Measurements from ENCODE around the gene BFSP1. TPM values are rescaled to one million over a fixed set of nuclear protein-coding genes. Genes with fewer than 3 reads are reported as not detected.

BFSP1 gene
- 8.0 and 9.4 TPM in 2 replicates for total RNA-seq (2014; rRNA removed; shearing (Covaris generic))

DNA sequence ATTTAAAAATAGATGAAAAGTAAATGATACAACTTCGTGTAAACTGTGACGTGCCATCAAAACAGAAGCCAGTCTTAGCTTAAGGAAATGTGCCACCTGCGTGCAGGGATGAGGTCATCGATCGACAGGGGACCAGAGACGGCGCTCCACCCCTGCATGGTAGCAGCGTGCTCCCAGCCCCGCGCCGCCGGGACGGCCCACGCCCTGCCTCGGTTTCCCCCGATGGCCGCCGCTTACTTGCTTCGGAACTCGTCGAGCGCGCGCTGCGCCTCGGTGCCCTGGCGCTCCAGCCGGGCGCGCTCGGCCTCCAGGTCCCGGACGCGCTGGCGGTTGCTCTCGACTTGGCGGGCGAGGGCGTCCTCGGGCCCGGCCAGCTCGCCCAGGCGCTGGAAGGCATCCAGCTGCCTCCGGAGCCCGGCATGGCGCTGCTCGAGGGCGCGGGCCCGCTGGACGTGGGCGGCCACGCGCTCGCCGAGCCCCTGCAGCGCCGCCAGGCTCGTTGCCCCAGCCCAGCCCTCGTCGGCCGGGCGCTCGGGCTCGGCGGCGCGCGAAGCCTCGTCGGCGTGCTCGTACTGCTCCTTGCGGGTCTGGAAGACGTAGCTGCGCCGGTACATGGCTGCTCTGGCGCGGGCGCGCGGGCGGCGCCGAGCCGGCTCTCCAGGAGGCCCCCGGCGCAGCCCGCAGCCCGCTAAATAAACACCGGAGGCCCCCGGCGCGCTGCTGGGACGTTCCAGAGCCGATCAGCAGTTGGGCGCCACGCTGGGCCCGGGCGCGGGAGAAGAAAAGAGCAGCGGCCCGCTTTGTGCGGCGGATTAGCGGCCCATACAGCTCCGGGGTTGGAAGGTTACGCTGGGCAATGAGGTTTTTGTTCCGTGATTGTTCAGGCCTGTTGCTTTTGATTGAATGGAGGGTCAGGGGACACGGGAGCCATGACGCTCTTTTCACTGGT is at the start of gene BFSP1:
Gene BFSP1, minus strand, starts transcription at position 664 of the 949 bp plus-strand sequence. Its CDS starts 50 bp downstream, at position 614.
- DNase-seq (ENCODE audit: low read depth in 1 of 2, low spot score in 2 of 2): peak; percentile 74 to 79
- H3K4me1 ChIP-seq (replicated peaks): peaks cover 20% of the 10 kb centered on the region
- H3K4me3 ChIP-seq: peak within 1 kb of the TSS; percentile 68
- H3K36me3 ChIP-seq: no peaks in the 10 kb centered on the region
- H3K27ac ChIP-seq: peak within 1 kb of the TSS; percentile 66
- no peaks in the 10 kb centered on the region for H3K27me3 ChIP-seq (replicated peaks)
- no peaks in the 10 kb centered on the region; the same call in 1 of the 2 replicates for H3K9me3 ChIP-seq (replicated peaks)

GRCh38 chr20:17580895-17581294 is 49.7 kb upstream of the BFSP1 start:
- DNase-seq (ENCODE audit: low read depth in 1 of 2, low spot score in 2 of 2): no peak
- H3K27ac ChIP-seq: no peak overlapping the region

DNA sequence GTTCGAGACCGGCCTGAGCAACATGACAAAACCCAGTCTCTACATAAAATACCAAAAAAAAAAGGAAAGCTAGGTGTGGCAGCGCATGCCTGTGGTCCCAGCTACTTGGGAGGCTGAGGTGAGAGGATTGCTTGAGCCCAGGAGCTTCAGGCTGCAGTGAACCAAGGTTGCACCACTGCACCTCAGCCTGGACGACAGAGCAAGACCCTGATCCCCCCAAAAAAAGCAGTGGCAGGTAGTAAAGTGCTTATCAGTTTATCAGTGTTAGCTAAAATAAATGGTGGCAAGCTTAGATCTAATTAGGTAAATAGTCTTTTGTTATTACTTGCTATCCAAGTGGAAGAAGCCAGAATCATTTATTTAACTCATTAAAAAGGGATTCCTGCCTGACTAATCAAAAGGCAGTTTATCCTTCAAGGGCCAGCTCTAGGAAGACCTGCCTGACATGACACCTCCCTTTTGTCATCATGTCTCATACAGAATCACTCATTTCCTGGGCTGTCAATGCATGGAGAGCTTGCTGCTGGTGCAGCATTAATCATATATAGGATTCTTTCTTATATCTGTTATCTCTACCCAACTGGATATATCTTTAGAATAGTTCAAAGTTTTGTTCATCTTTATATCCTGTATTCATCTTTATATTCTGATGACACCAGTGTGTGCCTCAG is 48.3 kb upstream of the BFSP1 start:
- Histone ChIP-seq H3K9me3 (replicated peaks) (no peaks in the 10 kb centered on the region), H3K4me3 (no peak overlapping the region), H3K4me1 (replicated peaks) (peaks cover 10% of the 10 kb centered on the region; the same call in 1 of the 2 replicates), H3K27ac (no peak overlapping the region), H3K27me3 (replicated peaks) (no peaks in the 10 kb centered on the region), H3K36me3 (peaks cover 46% of the 10 kb centered on the region)
- DNase-seq (ENCODE audit: low read depth in 1 of 2, low spot score in 2 of 2): no peak

More at GRCh38 chr20:17580895-17581294, 49.7 kb upstream of the BFSP1 start:
- Histone ChIP-seq H3K27me3 (replicated peaks) (no peaks in the 10 kb centered on the region), H3K9me3 (replicated peaks) (no peaks in the 10 kb centered on the region), H3K4me1 (replicated peaks) (peaks cover 10% of the 10 kb centered on the region; the same call in 1 of the 2 replicates), H3K4me3 (no peak overlapping the region), H3K36me3 (peaks cover 47% of the 10 kb centered on the region)

GRCh38 chr20:17576215-17576614 is 45.0 kb upstream of the BFSP1 start:
- Histone ChIP-seq H3K4me3 (no peak overlapping the region), H3K27ac (no peak overlapping the region), H3K36me3 (peaks cover 44% of the 10 kb centered on the region), H3K27me3 (replicated peaks) (no peaks in the 10 kb centered on the region), H3K9me3 (replicated peaks) (no peaks in the 10 kb centered on the region), H3K4me1 (replicated peaks) (peaks cover 23% of the 10 kb centered on the region)
- DNase-seq (ENCODE audit: low read depth in 1 of 2, low spot score in 2 of 2): no peak

DNA sequence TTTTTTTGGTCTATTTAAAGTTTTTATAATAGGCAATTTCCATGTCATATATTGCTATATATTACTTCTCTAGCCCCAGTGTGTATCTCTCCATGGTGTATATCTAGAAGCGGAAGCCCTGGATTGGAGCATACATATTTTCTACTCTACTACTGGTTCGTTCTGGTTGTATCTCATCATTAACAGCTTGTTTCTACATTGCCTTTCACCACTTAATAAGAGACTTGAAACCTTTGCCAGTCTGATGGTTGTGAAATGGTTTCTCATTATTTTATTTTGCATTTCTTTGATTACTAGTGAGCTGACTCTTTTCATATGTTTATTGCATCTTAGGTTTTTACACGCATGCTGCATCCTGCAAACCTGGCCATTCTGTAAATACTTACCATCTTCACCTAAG is 42.3 kb upstream of the BFSP1 start:
- peaks cover 16% of the 10 kb centered on the region for H3K4me1 ChIP-seq (replicated peaks)
- H3K27me3 ChIP-seq (replicated peaks): no peaks in the 10 kb centered on the region
- no peaks in the 10 kb centered on the region for H3K9me3 ChIP-seq (replicated peaks)
- no peak overlapping the region for H3K27ac ChIP-seq
- peaks cover 35% of the 10 kb centered on the region for H3K36me3 ChIP-seq
- no peak for DNase-seq (ENCODE audit: low read depth in 1 of 2, low spot score in 2 of 2)
- H3K4me3 ChIP-seq: no peak overlapping the region

- H3K9me3 ChIP-seq (replicated peaks): no peaks in the 10 kb centered on the region
- H3K4me3 ChIP-seq: peak overlapping the region; percentile 87
- peaks cover 28% of the 10 kb centered on the region for H3K4me1 ChIP-seq (replicated peaks)
- no peak overlapping the region for H3K27ac ChIP-seq
- H3K27me3 ChIP-seq (replicated peaks): no peaks in the 10 kb centered on the region
- peaks cover 35% of the 10 kb centered on the region for H3K36me3 ChIP-seq
- DNase-seq (ENCODE audit: low read depth in 1 of 2, low spot score in 2 of 2): no peak
Measured at GRCh38 chr20:17572034-17572638, 41.0 kb upstream of the BFSP1 start.

- no peak for DNase-seq (ENCODE audit: low read depth in 1 of 2, low spot score in 2 of 2)
- H3K4me3 ChIP-seq: peak overlapping the region; percentile 87
Measured at GRCh38 chr20:17571153-17571527, 40.0 kb upstream of the BFSP1 start.

DNA sequence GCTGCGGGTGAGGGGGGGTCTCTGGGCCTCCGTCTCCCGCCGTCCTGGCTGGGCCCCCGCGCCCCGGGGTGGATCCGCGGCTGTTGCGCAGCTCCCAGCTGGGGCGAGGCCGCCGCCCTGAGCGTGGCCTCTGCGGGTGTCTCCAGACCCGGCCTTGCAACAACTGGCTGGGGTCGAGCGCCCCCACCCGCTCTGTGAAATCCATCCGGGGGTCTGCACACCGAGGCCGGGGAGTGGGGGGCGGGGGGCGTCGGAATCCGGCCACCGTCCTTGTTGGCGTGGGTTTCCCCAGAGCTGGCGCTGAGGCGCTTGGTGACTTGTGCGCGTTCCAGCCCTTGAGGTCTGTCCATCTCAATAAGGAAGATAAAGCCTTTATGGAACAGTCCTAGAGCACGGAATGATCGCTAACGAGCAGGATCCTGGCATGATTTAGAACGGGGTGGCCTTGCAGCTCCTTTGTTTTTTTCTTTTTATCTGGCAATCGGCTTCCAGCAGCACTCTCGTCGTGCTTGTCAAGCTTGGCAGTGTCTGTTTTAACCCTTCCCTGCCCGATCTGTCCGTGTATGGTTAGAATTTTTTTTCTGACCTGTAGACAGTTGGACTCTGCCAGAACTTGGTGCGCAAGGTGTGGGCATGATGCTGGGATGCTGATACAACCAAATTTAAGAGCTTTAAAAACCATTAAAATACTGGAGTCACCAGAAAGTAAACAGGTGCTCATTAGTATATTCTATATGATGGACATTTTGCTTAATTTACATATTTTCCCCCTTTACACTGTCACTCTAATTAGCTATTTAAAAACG is 39.4 kb upstream of the BFSP1 start:
- DNase-seq (ENCODE audit: low read depth in 1 of 2, low spot score in 2 of 2): peak; percentile 53 to 59
- Histone ChIP-seq H3K4me1 (replicated peaks) (peaks cover 34% of the 10 kb centered on the region), H3K27ac (peak overlapping the region; percentile 89), H3K36me3 (peaks cover 33% of the 10 kb centered on the region), H3K4me3 (peak overlapping the region; percentile 87), H3K27me3 (replicated peaks) (no peaks in the 10 kb centered on the region), H3K9me3 (replicated peaks) (no peaks in the 10 kb centered on the region)

More at GRCh38 chr20:17571153-17571527, 40.0 kb upstream of the BFSP1 start:
- peak overlapping the region; percentile 89; the same call in 1 of the 2 replicates for H3K27ac ChIP-seq
- no peaks in the 10 kb centered on the region for H3K27me3 ChIP-seq (replicated peaks)
- H3K4me1 ChIP-seq (replicated peaks): peaks cover 31% of the 10 kb centered on the region
- H3K9me3 ChIP-seq (replicated peaks): no peaks in the 10 kb centered on the region
- H3K36me3 ChIP-seq: peaks cover 35% of the 10 kb centered on the region

DNA sequence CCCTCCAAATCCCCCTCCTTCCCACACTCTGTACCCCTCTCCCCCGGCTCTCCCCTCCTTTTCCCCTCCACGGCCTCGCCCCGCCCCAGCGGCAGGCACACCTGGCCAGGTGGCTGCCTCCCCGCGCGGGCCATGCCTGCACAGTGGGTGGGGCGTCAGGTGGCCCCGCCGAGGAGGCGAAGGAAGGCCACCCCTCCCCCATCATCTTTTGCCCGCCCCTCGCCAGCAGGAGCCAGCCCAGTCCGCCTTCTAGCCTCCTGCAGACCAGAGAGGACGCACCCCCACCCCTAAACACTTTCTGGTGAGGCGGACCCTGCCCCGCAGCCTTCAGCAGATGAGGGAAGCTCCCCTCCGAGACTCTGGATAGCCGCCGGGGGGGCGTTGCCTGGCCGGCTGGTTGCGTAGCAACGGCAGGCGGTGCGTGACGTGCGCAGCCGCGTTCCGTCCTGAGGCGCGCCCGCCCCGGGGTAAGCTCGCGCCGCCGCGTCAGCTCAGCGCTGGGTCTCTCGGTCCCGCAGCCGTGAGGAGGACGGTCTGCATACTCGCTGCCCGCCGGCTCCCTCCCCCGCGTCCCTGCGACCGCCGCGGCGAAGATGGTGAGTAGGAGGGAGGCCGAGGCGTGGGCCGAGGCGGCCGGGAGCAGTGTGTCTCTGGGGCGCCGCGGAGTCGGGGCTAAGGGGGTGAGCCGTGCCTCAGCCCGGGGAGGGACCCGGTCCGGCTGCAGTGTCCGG is 38.6 kb upstream of the BFSP1 start, which contains the start of gene DSTN:
Gene DSTN, plus strand, starts transcription at position 460 of the 731 bp plus-strand sequence. Its CDS starts 134 bp downstream, at position 594.
- Histone ChIP-seq H3K27me3 (replicated peaks) (no peaks in the 10 kb centered on the region), H3K9me3 (replicated peaks) (no peaks in the 10 kb centered on the region), H3K4me1 (replicated peaks) (peaks cover 42% of the 10 kb centered on the region), H3K27ac (peak within 1 kb of the TSS; percentile 93), H3K36me3 (peaks cover 29% of the 10 kb centered on the region), H3K4me3 (peak within 1 kb of the TSS; percentile 87)
- DNase-seq (ENCODE audit: low read depth in 1 of 2, low spot score in 2 of 2): peak; percentile 95 to 96

GRCh38 chr20:17568972-17569521 is 37.9 kb upstream of the BFSP1 start:
- Histone ChIP-seq H3K4me3 (peak overlapping the region; percentile 22), H3K36me3 (peaks cover 26% of the 10 kb centered on the region), H3K27ac (peak overlapping the region; percentile 93), H3K4me1 (replicated peaks) (peaks cover 46% of the 10 kb centered on the region), H3K27me3 (replicated peaks) (no peaks in the 10 kb centered on the region), H3K9me3 (replicated peaks) (no peaks in the 10 kb centered on the region)
- DNase-seq (ENCODE audit: low read depth in 1 of 2, low spot score in 2 of 2): peak; percentile 99

DNA sequence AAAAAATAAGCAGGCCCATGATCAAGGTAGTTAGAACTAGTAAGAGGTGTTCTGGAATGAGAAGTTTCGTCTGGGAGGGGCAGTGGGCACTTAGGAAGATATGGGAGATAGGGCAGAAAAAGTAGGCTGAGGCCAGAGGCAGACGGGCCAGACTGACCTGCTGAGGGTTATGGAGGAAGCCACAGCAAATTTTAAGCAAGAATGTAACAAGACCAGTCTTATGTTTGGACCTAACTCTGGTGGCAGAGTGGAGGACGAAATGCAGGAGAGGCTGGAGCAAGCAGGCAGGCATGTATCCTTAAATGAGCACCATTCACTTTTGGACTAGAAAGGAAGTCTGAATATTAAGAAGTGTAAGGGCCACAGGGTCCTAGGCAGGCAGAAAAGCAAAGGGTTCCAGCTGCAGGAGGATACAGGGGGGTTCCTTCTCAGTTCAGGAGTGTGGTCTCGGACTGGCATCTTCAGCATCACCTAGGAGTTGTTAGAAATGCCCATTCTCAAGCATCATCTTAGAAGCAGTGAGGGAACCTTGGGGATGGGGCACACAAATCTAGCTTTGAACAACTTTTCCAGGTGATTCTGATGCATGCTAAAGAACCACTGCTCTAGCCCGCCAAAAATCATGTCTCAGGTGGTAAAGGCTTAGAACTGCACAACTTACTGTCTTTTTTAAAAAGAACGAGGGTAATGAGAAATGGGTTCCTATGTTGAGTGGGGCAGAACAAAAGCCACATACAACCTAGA is 37.0 kb upstream of the BFSP1 start:
- Histone ChIP-seq H3K4me3 (peak overlapping the region; percentile 22), H3K27me3 (replicated peaks) (no peaks in the 10 kb centered on the region), H3K4me1 (replicated peaks) (peaks cover 55% of the 10 kb centered on the region)

More for the DNA sequence above, 37.0 kb upstream of the BFSP1 start:
- H3K27ac ChIP-seq: peak overlapping the region; percentile 93
- DNase-seq (ENCODE audit: low read depth in 1 of 2, low spot score in 2 of 2): peak in 1 of 2 experiments; percentile 47
- no peaks in the 10 kb centered on the region for H3K9me3 ChIP-seq (replicated peaks)
- H3K36me3 ChIP-seq: peaks cover 21% of the 10 kb centered on the region

All from SJSA1 (cell line).